NOMO-1 treated with dmso at 0.1 percent for 144 hours (cell line): Measurements from ENCODE around the gene NKX6-2.
"Not testable (repeated sequence)": the region's sequence is repeated elsewhere in the genome, so short reads cannot be mapped to it uniquely, and the experiment has no call there.

Experiments
- DNase-seq: peaks from one replicate; lab custom pipeline; 2025; ENCODE audit not compliant: unreplicated experiment; lab: John Stamatoyannopoulos, UW

The NKX6-2 gene

DNA sequence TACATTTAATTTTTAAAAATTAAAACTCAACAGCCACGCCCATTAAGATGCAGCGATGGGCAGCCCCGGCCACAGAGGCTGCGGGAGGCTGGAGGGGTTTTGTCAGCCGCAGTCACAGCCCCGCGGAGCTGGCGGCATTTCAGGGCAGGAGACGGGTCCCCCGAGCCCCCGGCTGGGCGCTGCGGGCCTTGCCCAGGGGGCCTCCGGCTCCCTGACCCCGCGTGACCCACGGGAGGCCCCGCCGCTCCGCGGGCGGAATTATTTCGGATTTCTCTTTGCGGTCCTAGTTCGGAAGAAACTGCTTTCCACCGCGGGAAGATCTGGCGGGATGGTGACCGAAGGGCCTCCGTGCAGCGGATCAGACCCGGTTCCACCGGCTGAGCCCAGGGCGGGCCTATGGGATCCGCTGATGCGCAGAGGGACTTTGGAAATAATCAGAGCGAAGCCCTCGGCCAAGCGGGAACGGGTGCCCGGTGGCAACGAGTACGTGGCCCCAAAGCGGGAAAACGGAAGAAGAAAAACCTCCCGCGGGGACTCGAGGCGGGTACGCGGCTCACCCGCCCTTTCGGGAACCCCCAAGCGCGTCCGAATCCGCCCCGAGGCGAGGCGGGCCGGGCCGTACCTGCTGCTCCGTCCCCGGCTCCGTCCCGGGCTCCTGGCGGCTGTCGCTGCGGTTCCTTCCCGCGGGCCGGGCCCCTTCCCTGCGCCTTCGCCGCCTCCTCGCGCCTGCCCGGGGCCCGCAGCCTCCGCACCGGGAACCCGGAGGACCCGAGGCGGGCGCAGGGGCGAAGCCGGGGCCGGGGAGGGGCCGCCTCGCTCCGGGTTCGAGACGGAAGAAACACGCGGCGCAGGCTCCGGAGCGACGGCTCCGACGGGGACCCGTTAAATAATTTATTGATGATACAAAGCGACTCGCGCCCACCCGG is 1.7 kb downstream of the NKX6-2 start:
- no peak for DNase-seq

DNA sequence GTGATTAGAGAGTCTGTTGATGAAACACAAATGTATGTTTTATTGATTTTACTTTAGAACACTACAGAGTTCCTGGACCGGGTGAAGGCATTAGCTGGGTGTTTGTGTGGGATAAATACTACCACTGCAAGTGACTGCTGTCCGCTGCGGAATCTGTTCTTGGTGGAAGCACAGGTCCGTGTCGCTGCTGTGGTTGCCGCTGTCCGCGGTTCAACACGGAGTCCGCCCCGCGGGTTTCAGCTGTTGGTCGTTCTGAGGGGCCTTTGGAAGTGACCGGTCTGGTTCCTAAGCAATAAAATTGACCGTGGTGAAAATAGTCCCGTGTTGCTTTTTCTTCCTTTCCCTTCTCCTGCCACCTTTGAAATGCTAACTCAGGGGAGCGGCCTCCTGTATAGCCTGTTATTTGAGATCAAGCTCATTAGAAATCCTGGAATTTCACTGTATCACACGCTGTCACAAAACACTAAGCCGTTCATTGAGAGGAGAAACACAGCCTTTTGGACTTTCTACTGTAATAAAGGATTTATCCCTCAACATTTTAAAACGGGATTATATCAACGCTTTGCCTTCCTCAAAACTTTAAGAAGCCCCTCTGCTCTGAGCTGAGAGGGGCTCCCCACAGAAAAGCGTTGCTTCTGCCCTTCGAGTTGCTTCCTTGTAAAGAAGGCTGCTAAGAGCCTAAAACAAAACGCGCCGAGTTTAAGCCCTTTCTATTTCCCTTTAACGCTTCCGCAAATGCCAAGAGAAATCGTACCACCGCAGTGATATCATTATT is 2.6 kb downstream of the NKX6-2 start:
- DNase-seq: no peak

DNA sequence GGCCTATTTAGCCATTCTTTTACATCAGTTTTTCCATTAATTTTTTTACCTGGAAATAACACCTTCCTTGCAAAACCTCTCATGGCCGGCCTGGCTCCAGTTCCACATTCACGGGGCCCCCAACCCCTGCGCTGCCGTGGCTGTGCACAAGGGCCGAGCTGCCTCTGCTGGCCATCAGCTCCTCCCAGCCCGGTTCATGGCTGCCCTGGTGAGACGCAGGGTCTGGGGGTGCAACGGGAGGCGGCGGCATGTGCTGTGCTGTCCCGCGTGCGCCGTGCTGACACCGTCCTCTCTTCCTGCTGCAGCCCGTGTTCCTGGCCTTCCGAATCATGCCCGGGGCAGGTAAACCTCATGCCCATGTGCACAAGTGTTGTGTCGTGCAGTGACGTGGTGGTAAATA is 4.4 kb downstream of the NKX6-2 start:
- DNase-seq: no peak

DNA sequence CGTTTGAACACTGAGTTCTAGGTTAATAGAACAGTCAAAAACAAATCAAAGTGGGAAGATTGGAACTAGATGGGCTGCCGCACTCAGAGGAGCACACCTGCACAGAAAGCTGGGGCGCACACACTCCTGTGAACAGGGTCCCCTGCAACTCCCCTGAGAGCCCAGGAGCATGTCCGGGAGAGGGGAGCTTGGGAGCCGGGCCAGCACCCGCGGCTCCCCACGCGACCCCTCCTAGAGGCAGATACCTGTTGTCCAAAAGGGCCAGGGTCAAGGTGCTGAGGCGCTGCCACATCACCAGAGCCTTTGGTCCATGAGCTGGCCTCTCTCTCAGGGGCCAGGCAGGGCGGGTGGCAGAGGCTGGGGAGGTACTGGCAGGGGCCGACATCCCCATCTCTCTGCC is 5.6 kb downstream of the NKX6-2 start:
- no peak for DNase-seq

DNA sequence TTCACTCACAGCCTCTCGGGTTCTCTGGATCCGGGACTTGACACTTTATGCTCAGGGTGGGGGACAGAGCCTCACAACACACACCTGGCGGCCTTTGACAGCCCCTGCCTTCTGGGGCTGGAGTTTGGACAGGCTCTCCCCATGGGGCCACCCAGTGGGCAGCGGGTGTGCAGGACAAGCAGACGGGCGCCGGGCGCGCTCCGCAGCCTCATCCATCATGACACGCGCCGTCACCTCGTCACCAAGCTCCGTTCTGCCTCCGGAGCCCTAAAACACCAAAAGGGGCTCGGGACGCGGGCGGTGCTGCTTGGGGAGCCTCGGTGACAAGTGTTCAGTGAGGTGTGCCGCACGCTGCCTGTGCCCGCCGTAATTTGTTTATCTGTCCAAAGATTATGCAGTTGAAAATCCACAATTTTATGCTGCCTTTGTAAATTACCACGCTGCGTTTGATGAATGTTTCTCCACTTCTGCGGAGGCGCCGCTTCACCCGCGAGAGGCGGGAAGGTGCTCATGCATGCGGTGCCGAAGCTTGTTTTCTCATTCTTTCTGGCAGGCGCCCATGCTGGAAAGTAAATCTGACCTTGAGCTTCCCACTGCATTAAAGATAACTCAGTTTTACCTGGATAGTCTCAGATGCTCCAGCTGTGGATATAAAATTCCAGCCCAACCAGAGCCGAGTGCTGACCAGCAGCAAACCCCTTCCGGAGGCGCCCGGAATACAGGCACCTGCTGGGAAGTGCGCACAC is 6.2 kb downstream of the NKX6-2 start:
- no peak for DNase-seq

DNA sequence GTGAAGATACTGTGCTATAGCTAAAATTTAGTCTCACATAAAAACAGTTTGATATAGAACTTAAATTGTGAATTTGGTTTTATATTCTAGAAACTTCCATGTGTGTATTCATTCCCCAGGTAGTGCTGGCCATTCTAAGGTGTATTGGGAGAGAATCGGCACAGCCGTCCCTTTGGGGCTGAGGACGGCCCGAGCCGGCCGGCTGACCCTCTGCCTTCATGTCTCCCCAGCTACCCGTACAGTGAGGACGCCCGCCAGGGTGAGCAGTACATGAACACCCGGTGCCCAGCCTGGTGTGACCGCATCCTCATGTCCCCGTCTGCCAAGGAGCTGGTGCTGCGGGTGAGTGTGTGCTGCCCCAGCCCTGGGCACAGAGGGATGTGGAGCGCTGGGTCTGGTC is 8.5 kb downstream of the NKX6-2 start:
- DNase-seq: no peak

DNA sequence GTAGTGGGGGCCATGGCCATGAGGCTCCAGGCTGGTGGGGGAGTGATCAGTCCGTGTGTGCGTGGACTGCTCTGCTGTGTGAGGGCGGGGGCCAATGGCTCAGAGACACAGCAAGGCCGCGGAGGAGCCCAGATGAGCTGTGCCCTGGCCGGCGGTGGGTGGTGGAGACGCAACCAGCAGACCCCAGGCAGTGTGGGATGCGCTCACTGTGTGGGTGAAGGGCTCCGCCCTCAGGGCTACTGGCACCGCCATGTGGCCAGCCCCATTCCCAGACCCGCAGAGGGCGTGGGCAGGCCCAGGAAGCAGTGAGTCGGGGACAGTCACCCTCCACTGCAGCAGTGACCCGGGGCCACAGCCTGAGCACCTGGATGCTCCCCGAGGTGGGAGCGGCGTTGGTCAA is 9.1 kb downstream of the NKX6-2 start:
- no peak for DNase-seq

DNA sequence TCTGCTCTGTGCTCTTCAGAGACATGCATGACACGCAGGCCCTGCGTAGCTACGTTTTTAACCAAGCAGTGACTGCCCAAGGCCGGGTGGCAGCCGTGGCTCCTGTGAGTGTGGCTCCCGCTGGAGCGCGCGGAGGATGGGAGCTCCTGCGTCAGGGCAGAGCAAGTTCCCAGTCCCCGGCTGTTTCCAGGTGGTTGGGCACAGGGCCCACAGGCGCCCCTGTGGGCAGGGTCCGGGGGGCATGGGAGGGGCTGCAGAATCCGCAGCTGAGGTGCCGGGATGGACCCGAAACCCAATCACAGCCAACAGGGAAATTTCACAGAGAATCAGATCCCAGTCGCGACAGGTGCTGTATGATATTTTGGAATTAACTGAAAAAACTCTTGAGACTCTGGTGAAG is 9.8 kb downstream of the NKX6-2 start:
- DNase-seq: no peak

DNA sequence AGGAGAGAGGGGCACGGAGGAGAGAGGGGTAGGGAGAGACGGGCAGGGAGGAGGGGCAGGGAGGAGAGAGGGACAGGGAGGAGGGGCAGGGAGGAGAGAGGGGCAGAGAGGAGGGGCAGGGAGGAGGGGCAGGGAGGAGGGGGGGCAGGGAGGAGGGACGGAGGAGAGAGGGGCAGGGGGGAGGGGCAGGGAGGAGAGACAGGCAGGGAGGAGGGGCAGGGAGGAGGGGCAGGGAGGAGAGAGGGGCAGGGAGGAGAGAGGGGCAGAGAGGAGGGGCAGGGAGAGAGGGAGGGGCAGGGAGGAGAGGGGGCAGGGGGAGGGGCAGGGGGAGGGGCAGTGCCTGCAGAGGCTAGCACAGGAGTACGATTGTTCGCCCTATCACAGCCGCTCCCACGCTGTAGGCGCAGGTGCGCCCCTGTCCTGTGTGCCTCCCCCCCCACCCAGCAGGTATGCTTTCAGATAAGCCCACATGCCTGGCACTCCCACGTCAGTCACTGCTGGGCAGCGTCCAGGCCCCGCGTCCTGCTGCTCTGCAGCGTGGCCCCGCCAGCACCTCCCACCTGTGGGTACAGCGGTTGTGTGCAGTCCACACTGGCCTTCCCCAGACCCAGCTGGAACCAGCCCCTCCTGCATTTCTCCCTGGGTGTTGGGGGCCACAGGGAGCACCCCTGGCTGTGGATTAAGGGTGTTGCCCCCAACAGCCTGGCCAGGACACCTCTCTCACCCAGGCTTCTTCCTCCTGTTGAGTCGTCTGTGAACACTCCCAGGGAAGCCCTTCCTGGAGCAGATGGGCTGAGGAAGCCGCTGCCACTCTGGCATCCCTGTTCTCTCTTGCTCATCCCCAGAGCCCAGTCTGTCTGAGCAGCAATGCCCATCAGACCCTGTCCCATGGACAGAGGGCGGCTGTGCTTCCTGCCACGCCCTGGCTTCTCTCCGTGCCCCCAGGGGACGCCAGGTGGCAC is 10.8 kb downstream of the NKX6-2 start:
- no peak for DNase-seq

DNA sequence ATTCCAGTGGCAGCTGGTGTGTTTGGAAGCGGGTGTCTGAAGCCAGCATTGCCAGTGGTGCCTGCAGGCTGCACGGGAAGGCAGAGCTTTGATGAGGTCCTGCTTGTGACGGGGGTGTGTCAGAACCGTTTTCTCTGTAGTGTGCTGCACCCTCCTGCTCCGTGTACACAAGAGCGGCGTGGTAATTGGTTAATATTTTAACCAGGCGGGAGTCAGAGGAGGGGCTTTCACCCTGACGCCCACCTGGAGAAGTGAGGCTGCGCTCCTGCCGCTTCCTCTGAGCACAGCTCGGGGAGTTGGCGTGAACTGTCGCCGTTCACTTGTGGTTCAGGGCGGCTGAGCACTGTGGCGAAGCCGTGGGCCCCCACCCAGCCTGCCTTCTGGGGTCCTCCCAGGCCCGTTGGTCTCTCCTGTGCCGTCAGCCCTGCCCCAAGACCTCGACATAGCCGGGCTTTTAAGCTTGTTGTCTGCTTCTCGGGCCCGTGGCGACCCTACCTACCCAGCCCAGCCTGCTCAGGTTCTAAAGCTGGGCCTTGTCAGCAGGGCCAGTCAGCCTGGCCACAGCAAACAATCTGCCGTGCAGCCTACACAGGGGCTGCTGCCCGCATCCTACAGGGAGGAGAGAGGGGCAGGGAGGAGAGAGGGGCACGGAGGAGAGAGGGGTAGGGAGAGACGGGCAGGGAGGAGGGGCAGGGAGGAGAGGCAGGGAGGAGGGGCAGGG is 11.6 kb downstream of the NKX6-2 start:
- DNase-seq: no peak

DNA sequence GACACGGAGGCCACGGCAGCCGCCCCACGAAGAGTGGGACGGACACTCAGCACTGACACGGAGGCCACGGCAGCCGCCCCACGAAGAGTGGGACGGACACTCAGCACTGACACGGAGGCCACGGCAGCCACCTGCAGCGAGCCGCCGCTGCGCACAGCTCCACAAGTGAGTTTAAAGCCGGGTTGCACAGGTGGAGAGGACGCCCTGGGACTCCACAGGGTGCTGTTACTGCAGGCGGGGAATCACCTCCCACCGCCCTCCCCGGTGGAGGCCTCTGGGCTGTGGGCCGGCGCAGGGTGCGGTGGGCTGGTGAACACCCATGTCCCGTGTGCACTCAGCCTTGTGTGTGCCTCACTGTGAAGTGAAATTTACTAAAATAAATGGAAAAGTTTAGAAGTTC is 13.1 kb downstream of the NKX6-2 start:
- DNase-seq: not testable (repeated sequence)

DNA sequence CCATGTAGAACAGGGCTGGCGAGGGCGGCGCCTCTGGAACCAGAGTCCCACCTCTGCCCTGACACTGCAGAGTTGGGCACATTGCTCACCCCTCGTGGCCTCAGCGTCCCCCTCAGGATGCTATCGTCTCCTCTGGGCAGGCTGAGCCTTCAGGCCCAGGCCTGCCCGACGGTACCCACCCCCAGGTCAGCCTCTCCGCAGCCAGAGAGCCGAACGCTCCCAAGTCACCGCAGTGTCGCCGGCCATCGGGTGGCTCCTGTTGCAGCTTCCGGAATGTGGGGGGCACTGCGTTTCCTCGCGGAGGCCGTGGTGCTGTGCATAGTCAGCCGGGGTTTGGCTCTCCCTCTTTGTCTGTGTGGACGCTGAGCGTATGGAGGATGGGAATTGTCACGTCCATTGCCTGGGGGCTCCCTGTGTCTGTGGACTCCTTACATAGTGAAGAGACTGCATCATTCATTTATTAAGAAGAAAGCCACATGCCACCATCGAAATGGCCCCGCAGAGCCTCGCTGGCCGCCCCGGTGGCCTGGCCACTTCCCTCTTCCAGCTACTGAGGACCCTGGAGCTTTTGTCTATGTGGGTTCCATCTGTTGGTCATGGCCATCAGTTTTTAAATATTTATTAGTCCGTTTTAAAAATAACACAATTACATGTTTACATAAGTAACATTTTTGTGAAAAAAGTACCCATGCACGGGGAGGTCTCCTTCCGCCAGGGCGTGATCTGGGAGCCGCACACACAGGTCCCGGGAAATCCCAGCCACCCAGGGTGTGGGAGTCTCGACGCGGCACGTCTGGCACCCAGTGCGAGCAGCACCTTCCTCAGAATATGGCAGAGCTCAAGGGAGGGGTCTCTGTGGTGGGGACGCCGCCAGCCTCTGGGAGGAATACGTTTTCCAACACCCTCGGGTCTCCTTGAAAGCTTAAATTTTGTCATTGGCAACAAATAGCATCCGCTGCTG is 15.6 kb downstream of the NKX6-2 start:
- no peak for DNase-seq

DNA sequence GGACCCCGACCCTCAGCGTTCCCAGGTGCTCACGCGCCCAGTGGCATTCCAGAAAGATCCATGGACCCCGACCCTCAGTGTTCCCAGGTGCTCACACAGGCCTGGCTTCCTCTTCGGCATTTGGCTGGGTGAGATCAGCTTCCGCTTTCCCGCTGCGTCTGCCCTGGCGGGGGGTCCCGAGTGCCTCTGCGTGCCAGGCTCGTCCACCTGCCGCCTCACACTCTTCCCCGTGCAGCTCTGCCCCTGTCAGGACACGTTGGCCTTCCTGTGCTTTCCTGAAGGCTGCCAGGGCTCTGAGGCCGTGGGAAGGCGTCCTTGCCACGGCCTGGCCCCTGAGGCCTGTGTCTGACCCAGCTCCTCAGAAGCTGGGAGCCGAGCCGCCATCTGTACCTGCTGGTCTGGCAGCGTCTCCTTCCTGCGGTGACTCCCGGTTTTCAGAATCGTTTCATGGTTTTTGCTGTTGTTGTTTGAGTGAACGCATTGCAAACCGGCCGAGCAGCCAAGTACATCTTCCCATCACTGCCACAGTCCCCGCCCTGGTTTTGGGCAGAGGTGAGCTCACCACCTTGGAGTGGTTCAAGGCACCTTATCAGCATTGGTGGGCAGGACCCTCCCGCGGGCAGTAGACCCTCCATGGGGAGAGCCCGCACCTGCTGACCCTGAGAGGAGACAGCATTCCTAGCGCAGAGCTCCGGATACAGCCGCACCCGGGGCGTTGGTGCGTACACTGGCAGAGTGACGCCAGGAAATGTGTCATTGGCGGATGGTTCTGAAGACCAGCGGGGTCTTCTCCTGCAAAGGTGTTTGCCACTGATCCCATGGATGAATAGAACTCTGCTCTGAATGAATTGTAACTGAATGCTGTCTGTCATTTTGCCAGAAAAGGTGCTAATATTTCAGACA is 17.4 kb downstream of the NKX6-2 start:
- DNase-seq: no peak

DNA sequence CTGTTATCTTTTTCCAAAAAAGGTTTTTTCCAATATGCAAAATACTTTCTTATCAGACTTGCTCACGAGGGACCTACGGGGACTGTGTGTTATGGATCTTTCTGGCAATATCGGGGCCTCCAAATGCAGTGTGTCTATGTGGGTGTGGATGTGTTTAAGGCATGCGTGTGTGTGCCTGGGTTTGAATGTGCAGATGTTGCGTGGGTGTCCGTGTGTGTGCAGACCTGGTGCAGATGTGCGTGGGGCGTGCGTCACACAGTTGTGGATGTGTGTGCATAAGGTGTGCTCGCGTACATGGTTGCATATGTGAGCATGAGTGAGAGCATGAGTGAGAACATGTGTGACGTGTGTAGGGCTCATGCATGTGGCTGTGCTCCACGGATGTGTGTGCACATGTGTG is 19.7 kb downstream of the NKX6-2 start:
- no peak for DNase-seq

DNA sequence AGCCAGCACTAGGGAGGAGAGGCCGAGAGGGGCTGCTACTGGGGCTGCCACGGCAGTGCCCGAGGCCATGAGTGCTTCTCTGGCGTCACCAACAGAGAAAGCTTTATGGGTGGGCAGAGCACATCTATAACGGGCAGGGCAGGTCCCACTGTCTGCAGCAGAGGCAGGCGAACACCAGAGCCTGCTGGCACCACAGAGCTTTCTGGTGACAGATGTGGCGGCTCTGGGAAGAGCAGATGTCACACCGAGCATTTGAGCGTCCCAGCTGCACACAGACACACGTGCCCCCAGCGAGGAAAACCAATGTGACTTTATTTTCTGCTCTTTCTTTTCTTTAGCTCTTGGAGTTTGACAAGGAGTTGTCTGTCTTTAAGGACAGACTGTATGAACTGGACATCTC is 20.5 kb downstream of the NKX6-2 start:
- DNase-seq: no peak

DNA sequence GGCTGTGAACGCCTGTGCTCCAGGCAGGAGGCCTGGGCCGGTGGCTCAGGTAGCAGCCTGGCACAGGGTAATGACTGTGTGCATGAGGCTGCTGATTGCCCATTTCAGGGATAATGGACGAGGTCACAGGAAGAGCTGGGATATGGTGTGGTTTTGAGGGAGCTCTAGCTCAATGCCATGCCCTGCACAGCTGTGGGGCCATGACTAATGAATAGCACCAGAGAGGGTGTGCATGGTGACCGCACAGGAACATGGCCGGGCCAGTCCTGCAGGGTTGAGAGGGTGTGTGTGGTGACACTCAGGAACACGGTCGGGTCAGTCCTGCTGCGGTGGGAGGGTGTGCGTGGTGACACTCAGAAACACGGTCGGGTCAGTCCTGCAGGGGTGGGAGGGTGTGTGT is 21.8 kb downstream of the NKX6-2 start:
- no peak for DNase-seq

DNA sequence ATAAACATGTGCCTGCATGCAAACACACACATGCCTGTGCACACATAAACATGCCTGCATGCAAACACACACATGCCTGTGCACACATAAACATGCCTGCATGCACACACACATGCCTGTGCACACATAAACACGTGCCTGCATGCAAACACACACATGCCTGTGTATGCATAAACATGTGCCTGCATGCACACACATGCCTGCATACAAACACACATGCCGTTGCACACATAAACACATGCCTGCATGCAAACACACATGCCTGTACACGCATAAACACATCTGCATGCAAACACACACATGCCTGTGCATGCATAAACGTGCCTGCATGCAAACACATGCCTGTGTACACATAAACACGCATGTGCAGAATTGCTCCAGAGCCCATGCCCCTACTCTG is 22.4 kb downstream of the NKX6-2 start:
- no peak for DNase-seq

DNA sequence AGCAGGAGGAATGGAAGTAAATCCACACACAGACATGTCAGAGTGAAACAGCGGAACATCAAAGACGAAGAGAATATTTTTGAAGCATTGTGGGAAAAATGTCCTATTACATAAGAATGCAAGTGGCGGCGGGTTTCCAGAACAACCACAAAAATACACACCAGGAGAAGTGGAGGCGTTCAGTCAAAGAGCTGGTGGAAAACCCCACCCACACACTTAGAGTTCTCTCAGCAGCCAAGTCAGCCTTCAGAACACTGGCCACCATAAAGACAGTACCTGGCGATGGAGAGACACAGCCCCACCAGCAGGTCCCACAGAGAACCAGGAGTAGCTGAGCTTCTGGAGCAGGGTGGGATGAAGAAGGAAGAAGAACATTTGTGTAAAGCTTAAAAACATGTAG is 23.7 kb downstream of the NKX6-2 start:
- DNase-seq: no peak
